Thymus (tissue), 11 donors: Measurements from ENCODE around the gene MYO1D. TPM values are rescaled to one million over a fixed set of nuclear protein-coding genes. Genes with fewer than 3 reads are reported as not detected.

Experiments used
- DNase-seq, 9 donors: peaks; one replicate each; pipeline ENCODE4 v3.0.0-alpha.2; 2013; ENCODE audit warnings: low spot score in 9 of 9, low read depth in 6 of 9, missing footprints in 1 of 9
- H3K27ac ChIP-seq, 2 donors: one replicate each; pipeline ENCODE4 v1.5.1; 2013; ENCODE audit warnings: control low read depth in 1 of 2, low read depth in 1 of 2, low read length in 1 of 2, mild to moderate bottlenecking in 1 of 2, moderate library complexity in 1 of 2
- H3K27me3 ChIP-seq, 2 donors: one replicate each; pipeline ENCODE4 v1.5.1; 2013; ENCODE audit warnings: low read length in 1 of 2; ENCODE audit not compliant: control insufficient read depth in 2 of 2, insufficient read depth in 1 of 2
- H3K36me3 ChIP-seq, 2 donors: one replicate each; pipeline ENCODE4 v1.5.1; 2013; ENCODE audit warnings: low read length in 1 of 2, mild to moderate bottlenecking in 1 of 2, moderate library complexity in 1 of 2; ENCODE audit not compliant: control insufficient read depth in 2 of 2, insufficient read depth in 2 of 2
- H3K4me1 ChIP-seq, 2 donors: one replicate each; pipeline ENCODE4 v1.5.1; 2013; ENCODE audit warnings: low read length in 2 of 2; ENCODE audit not compliant: control insufficient read depth in 2 of 2, insufficient read depth in 2 of 2
- H3K4me3 ChIP-seq, 2 donors: one replicate each; pipeline ENCODE4 v1.5.1; 2013; ENCODE audit warnings: low read length in 2 of 2, control low read depth in 1 of 2, mild to moderate bottlenecking in 1 of 2
- H3K9me3 ChIP-seq, 2 donors: one replicate each; pipeline ENCODE4 v1.5.1; 2013; ENCODE audit warnings: low read length in 1 of 2, mild to moderate bottlenecking in 1 of 2; ENCODE audit not compliant: control insufficient read depth in 2 of 2, insufficient read depth in 1 of 2
- WGBS: extraction: QIAGEN DNeasy Blood & Tissue Kit; methylation state at CpG from one replicate; pipeline ENCODE4 v1.1.7; 2013; 5-methylcytosine and 5-hydroxymethylcytosine counted together
- polyA plus RNA-seq: library from polyadenylated mRNA; stranded (reverse); fragments of 200-250 nt; gene quantifications from one replicate; pipeline ENCODE4 v1.2.3, GENCODE V29; 2013
- total RNA-seq: library from RNA; stranded (reverse); fragments of 120-200 nt; gene quantifications from one replicate; pipeline ENCODE4 v1.2.4, GENCODE V29; 2013
- donor health status: healthy.

MYO1D gene
- total and polyA plus RNA-seq, 2 donors, result 5.7 to 12.4 TPM

- 88% methylated on average over 4 of the region's 4 CpGs for WGBS
- no peak for DNase-seq
- Histone ChIP-seq H3K36me3 (no peaks in the 10 kb centered on the region), H3K27ac (no peak overlapping the region), H3K9me3 (no peaks in the 10 kb centered on the region), H3K4me3 (no peak overlapping the region), H3K4me1 (no peaks in the 10 kb centered on the region), H3K27me3 (no peaks in the 10 kb centered on the region)
These were observed 83.1 kb downstream of the MYO1D start for GRCh38 chr17:32793841-32794240.

GRCh38 chr17:32792207-32792606 lies 84.7 kb downstream of the MYO1D start:
- WGBS, result 88% methylated on average over 1 of the region's 1 CpG
- H3K27me3 ChIP-seq, result no peaks in the 10 kb centered on the region
- H3K9me3 ChIP-seq, result no peaks in the 10 kb centered on the region
- H3K36me3 ChIP-seq, result no peaks in the 10 kb centered on the region
- DNase-seq, result no peak
- no peak overlapping the region for H3K27ac ChIP-seq
- no peak overlapping the region for H3K4me3 ChIP-seq
- no peaks in the 10 kb centered on the region for H3K4me1 ChIP-seq

- Histone ChIP-seq H3K27me3 (no peaks in the 10 kb centered on the region), H3K4me3 (no peak overlapping the region), H3K4me1 (no peaks in the 10 kb centered on the region), H3K9me3 (no peaks in the 10 kb centered on the region), H3K36me3 (no peaks in the 10 kb centered on the region), H3K27ac (no peak overlapping the region)
- whole genome bisulfite sequencing, result 100% methylated on average over 3 of the region's 3 CpGs
- no peak for DNase-seq
These were observed 90.8 kb downstream of the MYO1D start for GRCh38 chr17:32786169-32786568.

DNA sequence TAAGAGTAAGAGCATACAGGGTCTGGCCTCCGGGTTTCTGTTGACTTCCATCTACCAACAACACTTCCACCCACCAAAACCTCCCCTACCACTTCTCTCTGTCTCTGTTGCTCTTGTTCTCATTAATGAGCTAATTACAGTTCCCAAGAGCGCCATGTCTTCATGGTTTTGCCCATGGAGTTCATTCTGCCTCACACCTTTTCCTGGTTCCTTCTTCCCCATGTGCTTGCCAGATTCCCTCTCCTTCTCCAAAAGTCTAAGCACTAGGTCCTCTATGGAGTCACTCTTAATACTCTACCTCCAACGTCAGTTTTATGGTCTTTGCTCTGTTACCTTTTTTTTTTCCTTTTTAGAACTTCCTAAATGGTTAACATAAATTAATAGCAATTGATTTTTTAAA lies 92.8 kb downstream of the MYO1D start:
- 90% methylated on average over 3 of the region's 3 CpGs for WGBS
- Histone ChIP-seq H3K4me3 (no peak overlapping the region), H3K4me1 (no peaks in the 10 kb centered on the region), H3K9me3 (no peaks in the 10 kb centered on the region), H3K36me3 (no peaks in the 10 kb centered on the region), H3K27me3 (no peaks in the 10 kb centered on the region), H3K27ac (no peak overlapping the region)
- DNase-seq, result no peak

DNA sequence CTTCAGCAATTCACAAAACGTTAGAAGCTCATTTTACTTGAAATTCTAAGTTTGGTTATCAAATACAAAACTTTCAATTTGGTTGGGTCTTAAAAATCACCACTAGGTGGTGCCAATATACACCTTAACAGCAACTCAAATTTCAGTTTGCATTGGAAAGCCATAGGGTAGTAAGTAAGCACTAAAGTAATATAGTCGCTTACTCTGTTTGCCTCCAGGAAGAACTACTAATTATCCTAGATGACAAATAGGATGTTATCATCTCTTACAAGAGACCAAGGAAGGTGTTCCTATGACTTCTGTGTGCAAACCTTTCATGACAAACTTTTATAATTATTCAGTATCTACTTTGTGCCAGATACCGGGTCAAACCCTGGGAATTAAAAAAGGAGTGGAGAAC lies 93.3 kb downstream of the MYO1D start:
- no peaks in the 10 kb centered on the region for H3K9me3 ChIP-seq
- WGBS, result 14% methylated on average over 3 of the region's 3 CpGs

DNA sequence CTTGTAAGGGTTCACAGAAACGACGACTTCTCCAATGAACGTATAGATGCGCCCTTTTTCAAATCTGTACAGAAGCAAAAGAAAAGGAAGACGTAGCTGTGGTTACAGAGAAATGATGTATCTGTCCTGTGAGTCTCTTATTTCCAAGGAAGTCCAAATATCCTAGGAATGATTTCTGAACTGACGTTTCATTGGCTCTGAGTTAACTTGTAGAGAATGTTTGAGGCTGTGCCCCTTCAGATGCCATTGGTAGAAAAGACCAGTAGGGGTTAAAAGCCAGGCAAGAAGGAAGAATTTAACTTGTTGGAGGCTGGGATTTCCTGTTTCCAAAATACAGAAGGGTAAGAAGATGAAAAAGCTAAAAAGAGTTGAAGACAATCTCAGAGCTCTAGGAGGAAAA lies 96.2 kb downstream of the MYO1D start:
- Histone ChIP-seq H3K27ac (no peak overlapping the region), H3K4me3 (no peak overlapping the region), H3K36me3 (no peaks in the 10 kb centered on the region), H3K4me1 (no peaks in the 10 kb centered on the region), H3K27me3 (no peaks in the 10 kb centered on the region), H3K9me3 (no peaks in the 10 kb centered on the region)
- WGBS, result 98% methylated on average over 6 of the region's 6 CpGs
- DNase-seq, result no peak

More for the DNA sequence above, 93.3 kb downstream of the MYO1D start:
- Histone ChIP-seq H3K4me3 (no peak overlapping the region), H3K27ac (no peak overlapping the region), H3K4me1 (no peaks in the 10 kb centered on the region), H3K27me3 (no peaks in the 10 kb centered on the region), H3K36me3 (no peaks in the 10 kb centered on the region)
- peak; percentile 4 to 53 (median 18) for DNase-seq

GRCh38 chr17:32777922-32778321 lies 99.0 kb downstream of the MYO1D start:
- no peak for DNase-seq
- Histone ChIP-seq H3K4me1 (no peaks in the 10 kb centered on the region), H3K36me3 (no peaks in the 10 kb centered on the region), H3K27me3 (no peaks in the 10 kb centered on the region), H3K27ac (no peak overlapping the region), H3K4me3 (no peak overlapping the region), H3K9me3 (no peaks in the 10 kb centered on the region)

- Histone ChIP-seq H3K9me3 (no peaks in the 10 kb centered on the region), H3K27me3 (no peaks in the 10 kb centered on the region), H3K36me3 (no peaks in the 10 kb centered on the region), H3K27ac (no peak overlapping the region), H3K4me3 (no peak overlapping the region), H3K4me1 (no peaks in the 10 kb centered on the region)
- WGBS, result 97% methylated on average over 14 of the region's 14 CpGs
- DNase-seq, result no peak
These were observed 99.5 kb downstream of the MYO1D start for GRCh38 chr17:32777436-32777835.

GRCh38 chr17:32774695-32775084 lies 102.2 kb downstream of the MYO1D start:
- Histone ChIP-seq H3K4me1 (no peaks in the 10 kb centered on the region), H3K27ac (no peak overlapping the region), H3K9me3 (no peaks in the 10 kb centered on the region), H3K4me3 (no peak overlapping the region), H3K27me3 (no peaks in the 10 kb centered on the region), H3K36me3 (no peaks in the 10 kb centered on the region)
- WGBS, result 96% methylated on average over 2 of the region's 2 CpGs
- no peak for DNase-seq
